ES-I3 (cell line): Measurements from ENCODE around the gene RNPS1.

Experiments
- H3K36me3 ChIP-seq: 2 replicates; pipeline ENCODE4 v1.6.1; 2013; ENCODE audit warnings: mild to moderate bottlenecking, low read length, control low read depth, moderate library complexity; ENCODE audit not compliant: insufficient read depth
- H3K4me1 ChIP-seq: 2 replicates; pipeline ENCODE4 v1.6.1; 2013; ENCODE audit warnings: mild to moderate bottlenecking, control low read depth, low read length; ENCODE audit not compliant: insufficient read depth
- H3K9ac ChIP-seq: 2 replicates; pipeline ENCODE4 v1.6.1; 2013; ENCODE audit warnings: low read depth, mild to moderate bottlenecking, low read length, moderate library complexity
- H3K9me3 ChIP-seq: 2 replicates; pipeline ENCODE4 v1.6.1; 2013; ENCODE audit warnings: mild to moderate bottlenecking, low read length, moderate library complexity; ENCODE audit not compliant: control insufficient read depth, insufficient read depth

RNPS1 gene

DNA sequence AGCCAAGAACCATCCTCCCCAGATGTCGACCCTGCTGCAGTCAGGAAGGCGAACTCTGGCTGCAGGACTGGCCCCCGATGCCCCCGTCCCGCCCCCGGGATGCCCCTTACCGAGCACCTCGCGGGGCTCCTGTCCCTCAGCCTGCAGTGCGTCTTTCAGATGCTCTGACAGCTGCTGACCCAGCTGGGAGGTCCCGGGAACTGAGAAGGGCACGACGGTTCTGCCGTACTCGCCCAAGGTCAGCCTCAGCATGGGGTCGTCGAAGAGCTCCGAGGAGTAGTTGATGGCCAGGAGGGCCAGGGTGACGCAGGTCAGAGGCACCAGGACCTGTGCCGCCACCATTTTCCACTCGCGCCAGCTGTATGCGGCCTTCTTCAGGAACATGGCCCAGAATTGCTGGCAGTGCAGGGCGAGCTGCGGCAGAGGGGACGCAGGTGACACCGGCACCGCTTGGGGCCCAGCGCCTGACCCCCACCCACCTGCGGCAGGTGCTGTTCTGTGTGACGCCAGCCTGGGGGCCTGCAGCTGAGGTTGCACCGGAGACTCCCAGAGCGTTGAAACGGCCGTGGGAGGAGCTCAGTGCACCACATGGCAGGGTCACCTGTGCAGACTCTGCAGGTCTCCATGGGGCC lies 20.1 kb upstream of the RNPS1 start:
- H3K9ac ChIP-seq = no peak overlapping the region
- H3K4me1 ChIP-seq = no peaks in the 10 kb centered on the region
- no peaks in the 10 kb centered on the region for H3K9me3 ChIP-seq
- no peaks in the 10 kb centered on the region for H3K36me3 ChIP-seq

DNA sequence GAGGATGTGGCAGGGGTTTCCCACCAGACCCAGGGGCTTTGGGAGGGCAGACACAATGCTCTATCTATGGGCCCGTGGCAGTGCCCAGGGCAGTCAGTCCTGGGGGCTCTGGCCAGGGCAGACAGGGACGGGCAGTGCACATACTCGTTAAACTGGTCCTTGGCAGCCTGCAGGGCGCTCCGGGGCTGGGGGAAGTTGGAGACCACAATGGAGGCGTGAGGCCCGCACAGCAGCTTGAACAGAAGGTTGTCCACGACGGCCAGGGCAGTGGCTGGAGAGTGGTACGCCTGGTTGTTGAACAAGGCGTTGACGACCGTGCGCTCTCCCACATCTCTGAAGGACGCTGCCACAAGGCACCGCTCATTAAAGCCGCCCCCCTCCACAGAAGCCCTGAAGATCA lies 18.6 kb upstream of the RNPS1 start:
- no peak overlapping the region for H3K9ac ChIP-seq
- no peaks in the 10 kb centered on the region for H3K9me3 ChIP-seq
- H3K4me1 ChIP-seq = no peaks in the 10 kb centered on the region
- no peaks in the 10 kb centered on the region for H3K36me3 ChIP-seq

DNA sequence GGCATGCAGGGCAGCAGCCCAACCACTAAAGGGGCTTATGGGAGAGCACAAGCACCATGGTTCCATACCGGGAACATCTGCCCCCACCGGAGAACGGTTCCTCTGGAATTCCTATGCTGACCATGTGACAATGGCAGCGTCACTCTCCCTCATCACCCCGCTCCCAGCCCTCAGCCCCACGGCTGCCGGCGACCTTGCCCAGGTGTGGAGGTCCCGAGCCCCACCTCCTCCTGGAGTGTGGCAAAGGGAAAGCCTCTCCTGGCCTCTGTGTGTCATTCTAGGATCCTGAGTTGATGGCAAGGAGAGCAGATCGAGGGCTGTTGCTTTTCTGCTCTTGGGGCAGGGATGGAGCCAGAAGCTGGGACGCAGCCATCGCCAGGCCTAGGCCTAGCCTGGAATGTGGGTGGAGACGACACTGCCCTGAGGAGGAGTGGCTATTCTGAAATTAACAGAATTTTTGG lies 17.8 kb upstream of the RNPS1 start:
- Histone ChIP-seq H3K4me1 (no peaks in the 10 kb centered on the region), H3K9ac (no peak overlapping the region), H3K36me3 (no peaks in the 10 kb centered on the region), H3K9me3 (no peaks in the 10 kb centered on the region)

DNA sequence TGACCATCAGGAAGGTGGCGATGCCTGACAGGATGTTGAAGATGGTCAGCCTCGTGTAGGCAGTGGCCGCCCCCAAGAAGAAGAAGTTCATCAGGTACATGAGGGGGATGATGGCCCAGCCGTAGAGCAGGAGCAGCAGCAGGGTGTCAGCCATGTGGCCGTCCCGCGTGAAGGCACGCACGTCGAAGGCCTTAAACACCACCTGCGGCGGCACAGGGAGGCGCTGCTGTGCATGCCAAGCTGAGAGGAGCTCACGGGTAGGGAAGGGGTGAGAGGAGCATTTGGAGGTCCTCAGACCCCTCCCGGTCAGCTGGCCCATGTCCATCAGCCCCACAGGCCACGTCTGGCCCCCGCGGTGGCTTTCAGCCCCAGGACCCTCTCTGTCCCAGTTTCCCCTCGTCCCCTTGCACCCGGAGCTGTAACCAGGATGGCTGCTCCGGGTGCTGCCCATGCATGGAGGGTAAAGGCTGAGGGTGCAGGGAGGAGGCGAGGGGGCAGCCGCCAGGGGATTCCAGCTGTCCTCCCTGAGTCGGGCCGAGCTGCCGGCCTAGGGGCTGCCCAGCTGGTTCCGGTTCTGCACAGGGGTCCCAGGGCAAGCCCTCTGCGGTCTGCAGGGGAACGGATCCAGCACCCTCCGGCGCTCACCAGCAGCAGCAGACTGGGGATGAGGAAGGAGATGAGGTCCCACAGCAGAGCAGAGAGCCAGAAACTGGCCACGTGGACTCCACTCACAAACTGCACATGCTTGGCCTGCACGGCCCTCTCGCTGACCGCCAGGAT lies 17.1 kb upstream of the RNPS1 start:
- Histone ChIP-seq H3K9me3 (no peaks in the 10 kb centered on the region), H3K36me3 (no peaks in the 10 kb centered on the region)

DNA sequence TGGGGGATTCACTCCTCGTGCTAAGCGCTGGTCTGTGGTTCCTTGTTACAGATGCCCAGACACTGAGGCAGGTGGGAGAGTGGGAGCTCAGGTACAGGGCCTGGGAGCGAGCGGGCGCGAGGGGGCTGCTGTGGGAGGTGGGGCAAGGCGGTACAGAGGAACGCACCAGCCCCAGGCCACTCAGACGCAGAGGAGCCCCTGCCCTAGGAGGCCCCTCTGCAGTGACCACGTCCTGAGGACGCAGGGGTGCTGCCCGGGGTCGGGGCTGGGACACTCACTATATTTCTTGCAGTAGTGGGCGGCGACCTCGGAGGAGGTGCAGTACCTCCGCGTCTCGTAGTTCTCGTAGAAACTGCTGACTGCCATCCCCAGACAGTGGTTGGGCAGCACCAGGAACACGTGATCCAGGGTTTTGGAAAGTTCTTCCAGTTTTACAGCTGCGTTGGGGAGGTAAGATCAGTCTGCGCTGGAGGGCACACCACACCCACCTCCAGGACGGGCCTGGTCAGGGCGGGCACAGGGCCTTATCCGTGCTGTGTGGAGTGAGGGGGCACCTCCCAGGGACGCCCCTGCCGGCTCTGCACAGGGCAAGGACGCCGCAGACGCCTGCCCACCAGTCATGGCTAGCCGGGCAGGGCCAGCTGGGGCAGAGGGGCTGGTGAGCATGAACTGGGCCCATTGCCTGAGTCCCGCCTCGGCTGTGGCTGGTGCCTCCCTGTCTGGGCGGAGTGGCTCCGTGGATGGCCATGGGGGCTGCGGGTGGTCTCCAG lies 16.3 kb upstream of the RNPS1 start:
- Histone ChIP-seq H3K36me3 (no peaks in the 10 kb centered on the region), H3K9ac (no peak overlapping the region), H3K9me3 (no peaks in the 10 kb centered on the region), H3K4me1 (no peaks in the 10 kb centered on the region)

More for the DNA sequence above, 17.1 kb upstream of the RNPS1 start:
- no peaks in the 10 kb centered on the region for H3K4me1 ChIP-seq
- H3K9ac ChIP-seq = no peak overlapping the region

DNA sequence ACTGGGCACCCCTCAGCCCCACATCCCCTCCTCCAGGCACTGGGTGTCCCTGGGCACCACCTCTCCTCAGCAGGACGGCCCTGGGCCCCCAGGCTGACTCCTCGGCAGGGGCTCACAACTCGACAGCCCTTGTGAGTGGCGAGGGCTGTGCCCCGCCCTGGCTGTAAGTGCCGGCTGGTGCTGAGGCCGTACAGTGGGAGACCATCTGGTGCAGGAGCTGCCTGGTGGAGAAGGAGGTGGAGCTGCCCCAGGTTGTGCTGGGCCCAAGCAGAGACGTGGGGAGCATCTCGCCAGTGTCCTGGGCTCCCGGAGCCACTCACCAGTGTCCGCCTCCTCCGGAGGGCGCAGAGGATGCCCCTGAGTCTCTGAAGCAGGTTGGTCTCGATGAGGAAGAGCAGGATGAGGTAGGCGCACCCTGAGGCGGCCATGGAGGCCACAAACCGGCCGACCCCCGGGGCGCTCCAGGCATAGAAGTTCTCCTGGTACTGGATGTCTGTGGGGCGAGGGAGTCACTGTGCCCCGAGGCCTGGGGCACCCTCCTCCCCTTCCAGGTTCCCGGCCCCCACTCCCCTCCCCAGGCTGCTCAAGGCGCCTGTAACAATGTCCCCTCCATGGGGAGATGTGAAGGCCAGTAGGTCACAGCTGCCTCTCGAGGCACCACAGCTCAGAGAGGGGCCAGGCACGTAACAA lies 15.1 kb upstream of the RNPS1 start:
- Histone ChIP-seq H3K36me3 (no peaks in the 10 kb centered on the region), H3K9me3 (no peaks in the 10 kb centered on the region), H3K4me1 (no peaks in the 10 kb centered on the region), H3K9ac (no peak overlapping the region)

DNA sequence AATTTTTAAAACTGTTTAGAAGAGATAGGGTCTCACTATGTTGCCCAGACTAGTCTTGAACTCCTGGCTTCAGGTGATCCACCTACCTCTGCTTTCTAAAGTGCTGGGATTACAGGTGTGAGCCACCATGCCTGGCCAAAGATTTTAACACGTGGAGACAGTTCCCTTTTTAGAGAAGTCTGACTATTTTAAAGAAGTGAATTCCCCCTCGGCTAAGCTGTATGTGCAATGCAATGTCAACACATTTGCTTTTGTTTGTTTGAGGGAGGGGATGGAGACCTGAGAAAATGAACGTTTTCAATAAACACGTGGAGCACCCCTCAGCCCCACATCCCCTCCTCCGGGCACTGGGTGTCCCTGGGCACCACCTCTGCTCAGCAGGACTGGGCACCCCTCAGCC lies 14.3 kb upstream of the RNPS1 start:
- no peaks in the 10 kb centered on the region for H3K4me1 ChIP-seq
- H3K36me3 ChIP-seq = no peaks in the 10 kb centered on the region
- no peaks in the 10 kb centered on the region for H3K9me3 ChIP-seq
- H3K9ac ChIP-seq = no peak overlapping the region

DNA sequence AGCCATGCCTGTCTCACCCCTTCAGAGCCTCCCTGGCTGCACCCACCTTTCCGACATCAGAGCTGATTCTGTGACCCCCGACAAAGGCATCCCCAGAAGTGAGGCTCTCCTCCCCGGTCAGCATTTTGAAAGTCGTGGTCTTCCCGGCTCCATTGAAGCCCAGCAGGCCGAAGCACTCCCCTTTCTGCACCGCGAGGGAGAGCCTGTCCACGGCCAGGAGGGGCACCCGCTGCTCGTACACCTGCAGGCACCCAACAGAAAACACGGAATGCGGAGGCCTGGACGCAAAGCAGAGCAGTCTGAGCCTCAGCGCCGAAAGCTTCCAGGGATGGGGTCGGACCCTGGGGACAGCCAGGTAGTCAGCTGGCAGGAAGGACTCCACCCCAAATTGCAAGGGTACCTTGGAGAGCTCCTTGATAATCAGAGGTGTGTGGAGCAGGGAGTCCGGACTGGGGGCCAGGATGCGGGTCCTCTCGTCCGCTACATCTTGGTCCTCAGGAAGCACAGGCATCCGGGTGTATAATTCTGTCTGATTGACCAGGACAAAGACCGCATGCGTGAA lies 13.1 kb upstream of the RNPS1 start:
- H3K9ac ChIP-seq = no peak overlapping the region
- H3K4me1 ChIP-seq = no peaks in the 10 kb centered on the region

DNA sequence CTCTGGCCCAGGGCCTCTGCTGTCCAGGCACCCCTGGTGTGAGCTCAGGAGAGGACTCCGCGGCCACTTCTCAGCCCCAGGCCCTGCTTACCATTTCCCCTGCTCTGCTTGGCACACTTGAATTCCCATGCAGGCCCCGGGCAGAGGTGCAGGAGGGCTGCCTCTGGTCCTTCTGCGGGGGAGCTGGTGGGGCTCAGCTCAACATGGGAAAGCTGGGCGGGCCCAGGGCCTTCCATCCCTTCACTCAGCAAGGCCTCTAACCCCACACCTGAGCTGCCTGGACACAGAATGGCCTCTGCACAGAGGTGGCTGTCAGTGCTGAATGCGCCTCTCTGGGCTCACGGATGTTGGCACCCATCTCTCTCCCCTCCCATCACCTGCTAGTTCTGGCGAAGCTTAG lies 12.5 kb upstream of the RNPS1 start:
- H3K36me3 ChIP-seq = no peaks in the 10 kb centered on the region
- H3K9me3 ChIP-seq = no peaks in the 10 kb centered on the region
- no peak overlapping the region for H3K9ac ChIP-seq
- no peaks in the 10 kb centered on the region for H3K4me1 ChIP-seq

More for the DNA sequence above, 13.1 kb upstream of the RNPS1 start:
- Histone ChIP-seq H3K36me3 (no peaks in the 10 kb centered on the region), H3K9me3 (no peaks in the 10 kb centered on the region)

DNA sequence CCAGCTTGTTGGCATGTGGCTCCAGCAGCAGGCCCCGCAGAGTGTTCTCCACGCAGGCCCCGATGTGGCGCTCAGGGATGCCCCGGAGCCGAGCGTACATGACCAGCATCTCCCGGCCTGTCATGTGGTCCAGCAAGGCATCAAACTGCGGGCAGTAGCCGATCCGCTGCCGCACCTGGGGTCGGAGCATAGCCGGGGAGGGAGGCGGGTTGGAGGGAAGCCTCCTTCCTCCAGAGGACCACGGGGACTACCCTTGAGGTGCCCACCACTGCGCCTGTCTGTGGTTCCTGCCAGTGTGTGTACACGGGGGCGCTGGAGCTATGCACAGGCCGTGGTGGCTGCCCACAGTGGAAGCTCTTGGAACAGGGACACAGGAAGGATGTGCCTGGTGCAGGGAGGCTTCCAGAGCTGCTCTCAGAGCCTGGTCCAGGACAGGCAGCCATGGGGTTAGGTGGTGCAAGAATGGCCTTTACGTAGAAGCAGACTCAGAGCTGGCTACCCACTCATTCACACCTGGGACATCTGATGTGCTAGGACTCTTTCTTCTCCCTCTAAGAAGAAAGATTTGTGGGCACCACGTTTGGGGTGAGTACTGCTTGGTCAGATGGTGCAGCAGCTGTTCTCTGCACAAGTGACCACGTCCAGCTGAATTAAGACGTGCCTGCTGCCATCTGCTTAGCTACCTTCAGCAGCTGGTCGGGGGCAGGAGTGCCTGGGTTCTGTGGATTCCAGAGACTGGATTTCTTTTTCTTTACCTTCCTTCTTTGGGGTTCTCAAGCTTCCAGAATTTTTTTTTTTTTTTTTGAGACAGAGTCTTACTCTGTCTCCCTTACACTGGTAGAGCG lies 11.3 kb upstream of the RNPS1 start:
- Histone ChIP-seq H3K36me3 (no peaks in the 10 kb centered on the region), H3K4me1 (no peaks in the 10 kb centered on the region), H3K9ac (no peak overlapping the region), H3K9me3 (no peaks in the 10 kb centered on the region)

DNA sequence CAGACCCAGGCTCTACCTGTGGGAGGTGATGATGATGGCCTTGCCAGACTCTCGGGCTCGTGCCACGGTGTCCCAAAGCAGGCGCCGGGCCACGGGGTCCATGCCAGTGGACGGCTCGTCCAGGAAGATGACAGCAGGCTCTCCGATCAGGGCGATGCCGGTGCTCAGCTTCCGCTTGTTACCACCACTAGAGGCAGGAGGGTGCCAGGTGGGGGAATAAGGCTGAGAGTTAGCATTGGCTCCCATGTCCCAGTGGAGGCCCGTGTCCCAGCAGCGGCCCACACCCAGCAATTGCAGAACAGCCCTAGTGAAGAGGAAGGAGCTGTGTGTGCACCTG lies 10.3 kb upstream of the RNPS1 start:
- Histone ChIP-seq H3K9me3 (no peaks in the 10 kb centered on the region), H3K4me1 (no peaks in the 10 kb centered on the region), H3K36me3 (no peaks in the 10 kb centered on the region), H3K9ac (no peak overlapping the region)

DNA sequence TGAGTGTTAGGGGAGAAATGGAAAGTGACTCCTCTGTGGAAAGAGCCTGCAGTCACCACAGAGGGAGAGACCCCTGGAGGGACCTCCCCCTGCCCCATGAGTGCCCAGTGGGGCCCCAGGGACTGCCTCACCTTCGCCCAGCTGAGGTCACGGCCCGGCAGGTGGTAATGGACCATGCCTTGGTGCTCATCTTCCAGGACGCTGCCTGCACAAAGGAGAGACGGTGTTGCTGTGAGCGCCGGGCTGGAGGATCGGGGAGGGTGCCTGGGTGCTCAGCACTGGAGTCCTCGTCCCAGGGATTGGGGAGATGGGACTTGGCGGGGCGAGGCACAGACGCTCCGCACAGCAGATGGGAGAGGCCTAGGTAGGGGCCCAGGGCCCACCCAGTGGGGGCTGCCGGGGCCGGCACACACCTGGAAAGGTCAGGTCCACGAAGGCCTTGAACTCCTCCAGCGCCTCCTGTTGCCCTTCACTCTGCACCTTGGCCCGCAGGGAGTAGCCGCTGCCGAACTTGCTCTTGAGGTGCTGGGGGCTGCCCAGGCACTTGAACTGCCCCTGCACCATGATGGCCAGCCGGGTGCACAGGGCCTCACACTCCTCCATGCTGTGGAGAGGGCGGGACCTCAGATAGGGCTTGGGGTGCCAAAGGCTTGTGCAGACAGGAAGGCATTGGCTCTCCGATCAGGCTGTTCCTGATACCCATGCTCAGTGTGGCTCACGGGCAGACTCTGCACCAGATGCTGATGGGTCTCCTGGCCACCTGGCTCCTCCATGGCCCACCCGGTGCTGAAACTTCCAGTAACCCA lies 9.7 kb upstream of the RNPS1 start:
- no peak overlapping the region for H3K9ac ChIP-seq
- H3K9me3 ChIP-seq = no peaks in the 10 kb centered on the region
- H3K4me1 ChIP-seq = no peaks in the 10 kb centered on the region
- H3K36me3 ChIP-seq = no peaks in the 10 kb centered on the region
